Measurements from ENCODE around the gene MAMDC2. TPM values are rescaled to one million over a fixed set of nuclear protein-coding genes. Genes with fewer than 3 reads are reported as not detected.

The MAMDC2 gene
- total and polyA plus RNA-seq, 8 donors = 6.1 to 23.6 (median 7.6) TPM

DNA sequence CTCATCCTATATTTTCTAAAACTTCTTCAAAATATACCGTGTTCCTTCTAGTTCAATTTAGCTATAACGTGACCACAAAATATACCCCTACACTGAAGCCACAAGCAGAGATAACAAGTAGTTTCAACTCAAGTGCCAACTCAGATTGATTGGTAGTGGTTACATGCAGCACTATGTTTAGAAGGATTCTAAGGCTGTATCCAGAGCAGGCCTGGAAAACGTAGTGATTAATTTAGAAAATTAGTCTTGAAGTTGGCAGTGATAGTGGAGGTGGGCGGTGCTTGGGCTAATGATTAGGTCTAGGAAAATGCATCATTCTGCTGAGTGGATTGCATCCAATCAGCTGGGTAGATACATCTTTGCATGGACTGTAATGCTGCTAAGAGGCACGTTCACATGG, 61.5 kb downstream of the MAMDC2 start:
- Histone ChIP-seq H3K36me3 (no peaks in the 10 kb centered on the region), H3K9me3 (no peaks in the 10 kb centered on the region), H3K4me3 (no peak overlapping the region), H3K4me1 (no peaks in the 10 kb centered on the region), H3K27me3 (no peaks in the 10 kb centered on the region), H3K27ac (no peak overlapping the region)
- intact Hi-C loops (cut with DNase I) = no loop called here
- no peak for DNase-seq
- no peak for ATAC-seq
- TF ChIP-seq, protein P1, sequence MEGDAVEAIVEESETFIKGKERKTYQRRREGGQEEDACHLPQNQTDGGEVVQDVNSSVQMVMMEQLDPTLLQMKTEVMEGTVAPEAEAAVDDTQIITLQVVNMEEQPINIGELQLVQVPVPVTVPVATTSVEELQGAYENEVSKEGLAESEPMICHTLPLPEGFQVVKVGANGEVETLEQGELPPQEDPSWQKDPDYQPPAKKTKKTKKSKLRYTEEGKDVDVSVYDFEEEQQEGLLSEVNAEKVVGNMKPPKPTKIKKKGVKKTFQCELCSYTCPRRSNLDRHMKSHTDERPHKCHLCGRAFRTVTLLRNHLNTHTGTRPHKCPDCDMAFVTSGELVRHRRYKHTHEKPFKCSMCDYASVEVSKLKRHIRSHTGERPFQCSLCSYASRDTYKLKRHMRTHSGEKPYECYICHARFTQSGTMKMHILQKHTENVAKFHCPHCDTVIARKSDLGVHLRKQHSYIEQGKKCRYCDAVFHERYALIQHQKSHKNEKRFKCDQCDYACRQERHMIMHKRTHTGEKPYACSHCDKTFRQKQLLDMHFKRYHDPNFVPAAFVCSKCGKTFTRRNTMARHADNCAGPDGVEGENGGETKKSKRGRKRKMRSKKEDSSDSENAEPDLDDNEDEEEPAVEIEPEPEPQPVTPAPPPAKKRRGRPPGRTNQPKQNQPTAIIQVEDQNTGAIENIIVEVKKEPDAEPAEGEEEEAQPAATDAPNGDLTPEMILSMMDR (IDR thresholded peaks at IDR 0.05) = no peak

- Histone ChIP-seq H3K4me3 (no peak overlapping the region), H3K9me3 (no peaks in the 10 kb centered on the region), H3K4me1 (no peaks in the 10 kb centered on the region), H3K27me3 (no peaks in the 10 kb centered on the region), H3K27ac (no peak overlapping the region), H3K36me3 (no peaks in the 10 kb centered on the region)
- ATAC-seq = no peak
- intact Hi-C loops (cut with DNase I) = no loop called here
- DNase-seq = no peak
- TF ChIP-seq, protein P1 (IDR thresholded peaks at IDR 0.05) = no peak
Measured at GRCh38 chr9:70106571-70106970, 62.9 kb downstream of the MAMDC2 start.

GRCh38 chr9:70107558-70107957, 63.9 kb downstream of the MAMDC2 start:
- H3K36me3 ChIP-seq = no peaks in the 10 kb centered on the region
- no peak overlapping the region for H3K4me3 ChIP-seq
- H3K27me3 ChIP-seq = no peaks in the 10 kb centered on the region
- intact Hi-C loops (cut with DNase I) = no loop called here
- ATAC-seq = no peak
- H3K27ac ChIP-seq = no peak overlapping the region
- no peaks in the 10 kb centered on the region for H3K4me1 ChIP-seq
- no peak for DNase-seq
- H3K9me3 ChIP-seq = no peaks in the 10 kb centered on the region
- TF ChIP-seq, protein P1 (IDR thresholded peaks at IDR 0.05) = no peak

DNA sequence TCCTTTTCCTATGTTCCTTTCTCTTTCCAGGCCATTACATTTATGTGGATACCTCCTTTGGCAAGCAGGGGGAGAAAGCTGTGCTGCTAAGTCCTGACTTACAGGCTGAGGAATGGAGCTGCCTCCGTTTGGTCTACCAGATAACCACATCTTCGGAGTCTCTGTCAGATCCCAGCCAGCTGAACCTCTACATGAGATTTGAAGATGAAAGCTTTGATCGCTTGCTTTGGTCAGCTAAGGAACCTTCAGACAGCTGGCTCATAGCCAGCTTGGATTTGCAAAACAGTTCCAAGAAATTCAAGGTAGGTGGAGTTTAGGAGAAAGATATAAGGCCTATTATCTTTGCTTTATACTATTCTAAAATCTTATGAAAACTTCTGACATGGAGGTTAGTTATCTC, 64.5 kb downstream of the MAMDC2 start:
- Histone ChIP-seq H3K27me3 (no peaks in the 10 kb centered on the region), H3K4me1 (no peaks in the 10 kb centered on the region), H3K27ac (no peak overlapping the region), H3K36me3 (no peaks in the 10 kb centered on the region), H3K4me3 (no peak overlapping the region), H3K9me3 (no peaks in the 10 kb centered on the region)
- ATAC-seq (no peak), DNase-seq (no peak)
- intact Hi-C loops (cut with DNase I) = no loop called here
- TF ChIP-seq, protein P1 (IDR thresholded peaks at IDR 0.05) = no peak

DNA sequence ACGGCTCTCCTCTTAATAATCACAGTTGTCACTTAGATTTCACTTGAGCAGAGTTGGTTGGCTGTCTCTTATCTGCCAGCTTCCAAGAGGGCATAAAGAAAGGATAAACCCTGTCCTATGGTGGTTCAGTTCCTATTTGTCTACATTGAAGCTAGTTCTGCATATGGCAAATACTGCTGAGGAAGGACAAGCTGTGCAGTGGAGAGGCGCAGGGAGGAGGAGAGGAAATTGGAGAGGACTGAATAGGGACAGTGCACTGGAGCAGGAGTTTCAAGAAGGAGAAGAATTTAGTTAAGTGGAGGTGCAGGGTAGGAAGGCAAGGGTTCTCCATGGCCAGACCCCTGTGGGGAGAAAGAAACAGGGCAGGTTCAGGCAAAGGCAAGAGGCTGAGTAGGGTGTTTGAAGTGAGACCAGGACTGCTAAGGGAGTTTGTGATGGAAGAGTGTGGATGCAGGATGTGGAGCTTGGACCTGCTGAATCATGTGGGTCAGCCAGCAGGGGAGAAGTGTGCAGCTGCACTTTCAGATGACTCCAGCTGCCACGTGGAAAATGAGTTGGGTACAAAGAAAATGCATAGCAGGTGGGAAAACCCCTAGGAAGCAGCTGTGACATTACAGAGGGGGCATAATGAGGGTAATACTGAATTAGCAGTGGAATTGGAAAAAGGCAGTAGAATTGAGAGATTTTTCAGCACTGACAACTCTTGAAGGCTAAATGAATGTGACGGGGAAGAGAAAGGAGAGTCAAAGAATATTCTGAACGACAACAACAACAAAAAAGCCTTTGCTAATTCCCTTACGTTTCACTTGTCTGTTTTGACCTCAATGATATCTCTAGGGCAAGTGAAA, 66.8 kb downstream of the MAMDC2 start:
- TF ChIP-seq, protein P1 (IDR thresholded peaks at IDR 0.05) = no peak
- Histone ChIP-seq H3K27ac (no peak overlapping the region), H3K4me3 (no peak overlapping the region), H3K27me3 (no peaks in the 10 kb centered on the region), H3K36me3 (no peaks in the 10 kb centered on the region), H3K4me1 (no peaks in the 10 kb centered on the region), H3K9me3 (no peaks in the 10 kb centered on the region)
- no peak for ATAC-seq
- DNase-seq = no peak
- intact Hi-C loops (cut with DNase I) = loop anchor here in 1 of 2 donors (5.0 kb wide), 1 partner anchor 143 kb away; no protein-coding TSS in a partner anchor

Data from left lung (tissue), 10 donors.